Mammary epithelial cell (primary cell): ENCODE data around the gene TP63.

Experiments
- CTCF ChIP-seq, 2 donors: IDR thresholded peaks in 1 of 2; conservative IDR thresholded peaks in 1 of 2; 2 replicates each; pipeline ENCODE4 v1.5.1; 2011 to 2012; ENCODE audit warnings: inconsistent platforms in 2 of 2, low read length in 2 of 2, mild to moderate bottlenecking in 2 of 2, control low read depth in 1 of 2, low read depth in 1 of 2; ENCODE audit not compliant: insufficient read depth in 1 of 2; ENCODE audit errors: extremely low read depth in 1 of 2
- EZH2 ChIP-seq: IDR thresholded peaks from 2 replicates; pipeline ENCODE4 v1.6.1; 2012; ENCODE audit warnings: low read length, inconsistent platforms, borderline replicate concordance

GRCh38 chr3:189787632-189788031, 156.4 kb downstream of the TP63 start:
- TF ChIP-seq CTCF (conservative IDR thresholded peaks at IDR 0.05 in 1 of 2, IDR thresholded peaks at IDR 0.05 in 1 of 2; ENCODE audit: extremely low read depth in 1 of 2, insufficient read depth in 1 of 2, low read depth in 1 of 2, low read length in 2 of 2) (no peak), EZH2 (no peak)
